BJ (cell line): Measurements from ENCODE around the gene OR5K2. TPM values are rescaled to one million over a fixed set of nuclear protein-coding genes. Genes with fewer than 3 reads are reported as not detected.

Experiments
- CTCF ChIA-PET: fragments of 350-600 bp; formaldehyde crosslinking; extraction: SDS; loops from one replicate; lab custom pipeline; 2021; ENCODE audit warnings: antibody characterized with exemption, inconsistent platforms; lab: Yijun Ruan, JAX
- POLR2A ChIA-PET: fragments of 300-600 bp; sonication (Branson Sonifier 250); formaldehyde crosslinking; extraction: SDS; loops from one replicate; lab custom pipeline; 2021; ENCODE audit warnings: antibody characterized with exemption; lab: Charles Lee
- DNase-seq: peaks from one replicate; pipeline ENCODE4 v3.0.0-alpha.2; 2011; ENCODE audit warnings: low read depth
- H3K27me3 ChIP-seq: 2 replicates; pipeline ENCODE4 v1.6.0; 2011; ENCODE audit warnings: low read length; ENCODE audit not compliant: control insufficient read depth, insufficient read depth
- H3K36me3 ChIP-seq: 2 replicates; pipeline ENCODE4 v1.5.1; 2011; ENCODE audit warnings: low read length; ENCODE audit not compliant: control insufficient read depth, insufficient read depth
- H3K4me3 ChIP-seq: 2 replicates; pipeline ENCODE4 v1.5.1; 2011; ENCODE audit warnings: low read depth, mild to moderate bottlenecking, control low read depth, low read length
- CTCF ChIP-seq: IDR thresholded peaks from 2 replicates; pipeline ENCODE4 v1.5.1; 2011; ENCODE audit warnings: low read depth, mild to moderate bottlenecking, control low read depth, inconsistent platforms, low read length, moderate library complexity; ENCODE audit not compliant: insufficient read depth
- polyA plus RNA-seq: library from polyadenylated mRNA; depleted of rRNA; stranded (reverse); fragments of >200 nt; gene quantifications from 2 replicates; pipeline ENCODE4 v1.2.3, GENCODE V29; 2011

OR5K2 gene
- polyA plus RNA-seq, 1 experiment: not detected

GRCh38 chr3:98529856-98530459 is 32.5 kb downstream of the OR5K2 start:
- no peaks in the 10 kb centered on the region for H3K36me3 ChIP-seq
- CTCF ChIA-PET: interaction anchor here (1.0 kb wide), 1 partner anchor 11 kb away, joined by 3 read pairs; no protein-coding TSS in a partner anchor
- no peak for DNase-seq
- no peak overlapping the region for H3K4me3 ChIP-seq
- no peak for TF ChIP-seq CTCF
- POLR2A ChIA-PET: no interaction called here
- peaks cover 7% of the 10 kb centered on the region for H3K27me3 ChIP-seq

- TF ChIP-seq CTCF: no peak
- ChIA-PET POLR2A (no interaction called here), CTCF (interaction anchor here (1.0 kb wide), 1 partner anchor 11 kb away, joined by 3 read pairs; no protein-coding TSS in a partner anchor)
- no peaks in the 10 kb centered on the region for H3K36me3 ChIP-seq
- DNase-seq: no peak
- H3K4me3 ChIP-seq: no peak overlapping the region
- peaks cover 7% of the 10 kb centered on the region for H3K27me3 ChIP-seq
Measured at GRCh38 chr3:98530676-98531075, 33.2 kb downstream of the OR5K2 start.

- POLR2A ChIA-PET: no interaction called here
Measured at GRCh38 chr3:98531622-98532274, 34.3 kb downstream of the OR5K2 start, which contains the start of gene GPR15. Gene GPR15 (plus strand): TSS chr3:98531978. CDS start chr3:98532034, 56 bp downstream.

GRCh38 chr3:98532275-98532637 is 34.8 kb downstream of the OR5K2 start:
- CTCF ChIA-PET: no interaction called here
- no peak for DNase-seq
- Histone ChIP-seq H3K36me3 (no peaks in the 10 kb centered on the region), H3K27me3 (peaks cover 7% of the 10 kb centered on the region), H3K4me3 (no peak overlapping the region)
- no peak for TF ChIP-seq CTCF
- POLR2A ChIA-PET: no interaction called here

More at GRCh38 chr3:98531622-98532274, 34.3 kb downstream of the OR5K2 start, which contains the start of gene GPR15:
- Histone ChIP-seq H3K27me3 (peaks cover 7% of the 10 kb centered on the region), H3K36me3 (no peaks in the 10 kb centered on the region), H3K4me3 (no peak within 1 kb of the TSS)
- CTCF ChIA-PET: no interaction called here
- TF ChIP-seq CTCF: no peak
- DNase-seq: no peak

- Histone ChIP-seq H3K4me3 (no peak overlapping the region), H3K27me3 (peaks cover 7% of the 10 kb centered on the region), H3K36me3 (no peaks in the 10 kb centered on the region)
- ChIA-PET POLR2A (no interaction called here), CTCF (interaction anchor here (0.7 kb wide), 1 partner anchor 141 kb away, joined by 3 read pairs; no protein-coding TSS in a partner anchor)
- no peak for DNase-seq
- no peak for TF ChIP-seq CTCF
Measured at GRCh38 chr3:98532709-98533571, 35.5 kb downstream of the OR5K2 start.
